Measurements from ENCODE around the gene UNCX. TPM values are rescaled to one million over a fixed set of nuclear protein-coding genes. Genes with fewer than 3 reads are reported as not detected.
"Not testable (repeated sequence)": the region's sequence is repeated elsewhere in the genome, so short reads cannot be mapped to it uniquely, and the experiment has no call there.

UNCX gene
- total and polyA plus RNA-seq, 2 experiments from 2014 or later, result not detected

DNA sequence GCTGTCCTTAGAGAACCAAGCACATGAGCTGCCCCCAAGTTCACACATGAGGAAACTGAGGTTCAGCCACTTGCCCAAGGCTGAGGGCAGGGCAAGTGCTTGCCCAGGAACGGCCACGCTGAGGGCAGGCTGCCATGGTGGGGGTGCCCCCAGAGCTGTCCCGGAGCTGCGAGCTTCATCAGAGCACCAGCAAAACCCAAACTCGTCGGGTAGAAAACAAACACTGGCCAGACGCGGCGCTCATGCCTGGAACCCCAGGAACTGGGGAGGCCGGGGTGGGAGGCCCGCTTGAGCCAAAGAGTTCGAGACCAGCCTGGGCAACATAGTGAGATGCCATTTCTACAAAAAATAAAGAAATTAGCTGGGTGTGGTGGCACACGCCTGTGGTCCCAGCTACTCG lies 38.4 kb downstream of the UNCX start (continued):
- no peak for TF ChIP-seq EZH2 (IDR thresholded peaks at IDR 0.05; ENCODE audit: low read depth, unreplicated experiment)
- no peak for TF ChIP-seq STAT1 (IDR thresholded peaks at IDR 0.05; ENCODE audit: unreplicated experiment)
- TF ChIP-seq, protein P1, sequence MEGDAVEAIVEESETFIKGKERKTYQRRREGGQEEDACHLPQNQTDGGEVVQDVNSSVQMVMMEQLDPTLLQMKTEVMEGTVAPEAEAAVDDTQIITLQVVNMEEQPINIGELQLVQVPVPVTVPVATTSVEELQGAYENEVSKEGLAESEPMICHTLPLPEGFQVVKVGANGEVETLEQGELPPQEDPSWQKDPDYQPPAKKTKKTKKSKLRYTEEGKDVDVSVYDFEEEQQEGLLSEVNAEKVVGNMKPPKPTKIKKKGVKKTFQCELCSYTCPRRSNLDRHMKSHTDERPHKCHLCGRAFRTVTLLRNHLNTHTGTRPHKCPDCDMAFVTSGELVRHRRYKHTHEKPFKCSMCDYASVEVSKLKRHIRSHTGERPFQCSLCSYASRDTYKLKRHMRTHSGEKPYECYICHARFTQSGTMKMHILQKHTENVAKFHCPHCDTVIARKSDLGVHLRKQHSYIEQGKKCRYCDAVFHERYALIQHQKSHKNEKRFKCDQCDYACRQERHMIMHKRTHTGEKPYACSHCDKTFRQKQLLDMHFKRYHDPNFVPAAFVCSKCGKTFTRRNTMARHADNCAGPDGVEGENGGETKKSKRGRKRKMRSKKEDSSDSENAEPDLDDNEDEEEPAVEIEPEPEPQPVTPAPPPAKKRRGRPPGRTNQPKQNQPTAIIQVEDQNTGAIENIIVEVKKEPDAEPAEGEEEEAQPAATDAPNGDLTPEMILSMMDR (conservative IDR thresholded peaks at IDR 0.05; ENCODE audit: low read depth in 2 of 2), result no peak
- no peak for TF ChIP-seq EZH2phosphoT487 (IDR thresholded peaks at IDR 0.05; ENCODE audit: unreplicated experiment)
- no peak for TF ChIP-seq CREB1 (CRISPR knock-in tag; IDR thresholded peaks at IDR 0.05; ENCODE audit: low read depth)
- no peak for TF ChIP-seq NANOG (IDR thresholded peaks at IDR 0.05; ENCODE audit: borderline replicate concordance)
- no peak for TF ChIP-seq ZNF331 (CRISPR knock-in tag; IDR thresholded peaks at IDR 0.05; ENCODE audit: low read depth)
- TF ChIP-seq ZNF114 (CRISPR knock-in tag; IDR thresholded peaks at IDR 0.05), result no peak

DNA sequence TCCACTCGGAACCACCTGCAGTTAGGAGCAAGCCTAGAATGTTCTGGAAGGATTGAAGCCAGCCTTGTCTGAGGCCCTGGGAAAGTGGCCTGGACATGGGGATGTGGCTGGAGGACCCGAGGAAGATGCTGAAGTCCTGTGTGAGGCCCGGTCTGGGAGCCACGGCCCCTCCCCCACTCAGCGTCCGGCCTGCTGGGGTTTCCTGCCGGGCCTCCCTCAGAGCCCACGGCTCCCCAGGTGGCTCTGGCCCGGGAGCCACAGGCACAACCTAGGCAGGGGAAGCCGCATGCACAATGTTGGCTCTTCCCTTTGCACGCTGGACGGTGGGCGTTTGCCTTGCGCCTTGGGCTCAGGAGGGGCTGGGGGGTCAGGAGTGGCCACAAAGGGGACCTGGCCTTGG lies 39.0 kb downstream of the UNCX start:
- H3K79me2 ChIP-seq (replicated peaks; ENCODE audit: insufficient read depth), result no peaks in the 10 kb centered on the region
- H3K27me3 ChIP-seq (ENCODE audit: insufficient read depth), result no peaks in the 10 kb centered on the region
- no peaks in the 10 kb centered on the region for H3F3A ChIP-seq (replicated peaks; ENCODE audit: low read depth)
- no peak overlapping the region for H3K4me2 ChIP-seq
- H3K27ac ChIP-seq (ENCODE audit: low read depth), result no peak overlapping the region
- H3K9me3 Mint-ChIP-seq, result peaks cover 12% of the 10 kb centered on the region
- no peak overlapping the region for H3K4me3 Mint-ChIP-seq
- H3K4me3 ChIP-seq, result no peak overlapping the region
- TF ChIP-seq, protein P2, sequence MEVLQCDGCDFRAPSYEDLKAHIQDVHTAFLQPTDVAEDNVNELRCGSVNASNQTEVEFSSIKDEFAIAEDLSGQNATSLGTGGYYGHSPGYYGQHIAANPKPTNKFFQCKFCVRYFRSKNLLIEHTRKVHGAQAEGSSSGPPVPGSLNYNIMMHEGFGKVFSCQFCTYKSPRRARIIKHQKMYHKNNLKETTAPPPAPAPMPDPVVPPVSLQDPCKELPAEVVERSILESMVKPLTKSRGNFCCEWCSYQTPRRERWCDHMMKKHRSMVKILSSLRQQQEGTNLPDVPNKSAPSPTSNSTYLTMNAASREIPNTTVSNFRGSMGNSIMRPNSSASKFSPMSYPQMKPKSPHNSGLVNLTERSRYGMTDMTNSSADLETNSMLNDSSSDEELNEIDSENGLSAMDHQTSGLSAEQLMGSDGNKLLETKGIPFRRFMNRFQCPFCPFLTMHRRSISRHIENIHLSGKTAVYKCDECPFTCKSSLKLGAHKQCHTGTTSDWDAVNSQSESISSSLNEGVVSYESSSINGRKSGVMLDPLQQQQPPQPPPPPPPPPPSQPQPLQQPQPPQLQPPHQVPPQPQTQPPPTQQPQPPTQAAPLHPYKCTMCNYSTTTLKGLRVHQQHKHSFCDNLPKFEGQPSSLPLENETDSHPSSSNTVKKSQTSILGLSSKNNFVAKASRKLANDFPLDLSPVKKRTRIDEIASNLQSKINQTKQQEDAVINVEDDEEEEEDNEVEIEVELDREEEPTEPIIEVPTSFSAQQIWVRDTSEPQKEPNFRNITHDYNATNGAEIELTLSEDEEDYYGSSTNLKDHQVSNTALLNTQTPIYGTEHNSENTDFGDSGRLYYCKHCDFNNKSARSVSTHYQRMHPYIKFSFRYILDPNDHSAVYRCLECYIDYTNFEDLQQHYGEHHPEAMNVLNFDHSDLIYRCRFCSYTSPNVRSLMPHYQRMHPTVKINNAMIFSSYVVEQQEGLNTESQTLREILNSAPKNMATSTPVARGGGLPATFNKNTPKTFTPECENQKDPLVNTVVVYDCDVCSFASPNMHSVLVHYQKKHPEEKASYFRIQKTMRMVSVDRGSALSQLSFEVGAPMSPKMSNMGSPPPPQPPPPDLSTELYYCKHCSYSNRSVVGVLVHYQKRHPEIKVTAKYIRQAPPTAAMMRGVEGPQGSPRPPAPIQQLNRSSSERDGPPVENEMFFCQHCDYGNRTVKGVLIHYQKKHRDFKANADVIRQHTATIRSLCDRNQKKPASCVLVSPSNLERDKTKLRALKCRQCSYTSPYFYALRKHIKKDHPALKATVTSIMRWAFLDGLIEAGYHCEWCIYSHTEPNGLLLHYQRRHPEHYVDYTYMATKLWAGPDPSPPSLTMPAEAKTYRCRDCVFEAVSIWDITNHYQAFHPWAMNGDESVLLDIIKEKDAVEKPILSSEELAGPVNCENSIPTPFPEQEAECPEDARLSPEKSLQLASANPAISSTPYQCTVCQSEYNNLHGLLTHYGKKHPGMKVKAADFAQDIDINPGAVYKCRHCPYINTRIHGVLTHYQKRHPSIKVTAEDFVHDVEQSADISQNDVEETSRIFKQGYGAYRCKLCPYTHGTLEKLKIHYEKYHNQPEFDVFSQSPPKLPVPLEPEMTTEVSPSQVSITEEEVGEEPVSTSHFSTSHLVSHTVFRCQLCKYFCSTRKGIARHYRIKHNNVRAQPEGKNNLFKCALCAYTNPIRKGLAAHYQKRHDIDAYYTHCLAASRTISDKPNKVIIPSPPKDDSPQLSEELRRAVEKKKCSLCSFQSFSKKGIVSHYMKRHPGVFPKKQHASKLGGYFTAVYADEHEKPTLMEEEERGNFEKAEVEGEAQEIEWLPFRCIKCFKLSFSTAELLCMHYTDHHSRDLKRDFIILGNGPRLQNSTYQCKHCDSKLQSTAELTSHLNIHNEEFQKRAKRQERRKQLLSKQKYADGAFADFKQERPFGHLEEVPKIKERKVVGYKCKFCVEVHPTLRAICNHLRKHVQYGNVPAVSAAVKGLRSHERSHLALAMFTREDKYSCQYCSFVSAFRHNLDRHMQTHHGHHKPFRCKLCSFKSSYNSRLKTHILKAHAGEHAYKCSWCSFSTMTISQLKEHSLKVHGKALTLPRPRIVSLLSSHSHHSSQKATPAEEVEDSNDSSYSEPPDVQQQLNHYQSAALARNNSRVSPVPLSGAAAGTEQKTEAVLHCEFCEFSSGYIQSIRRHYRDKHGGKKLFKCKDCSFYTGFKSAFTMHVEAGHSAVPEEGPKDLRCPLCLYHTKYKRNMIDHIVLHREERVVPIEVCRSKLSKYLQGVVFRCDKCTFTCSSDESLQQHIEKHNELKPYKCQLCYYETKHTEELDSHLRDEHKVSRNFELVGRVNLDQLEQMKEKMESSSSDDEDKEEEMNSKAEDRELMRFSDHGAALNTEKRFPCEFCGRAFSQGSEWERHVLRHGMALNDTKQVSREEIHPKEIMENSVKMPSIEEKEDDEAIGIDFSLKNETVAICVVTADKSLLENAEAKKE (CRISPR knock-in tag; IDR thresholded peaks at IDR 0.05), result no peak
- TF ChIP-seq ZNF114 (CRISPR knock-in tag; IDR thresholded peaks at IDR 0.05), result no peak
- no peaks in the 10 kb centered on the region for H3K4me1 ChIP-seq (ENCODE audit: insufficient read depth)
- H3K27me3 Mint-ChIP-seq (ENCODE audit: insufficient read depth, low read depth, poor library complexity), result peaks cover 10% of the 10 kb centered on the region
- DNase-seq (ENCODE audit: low spot score), result no peak
- H4K20me1 ChIP-seq (replicated peaks; ENCODE audit: insufficient read depth), result no peaks in the 10 kb centered on the region
- no peaks in the 10 kb centered on the region; the same call in 2 of the 3 replicates for H3K4me1 Mint-ChIP-seq
- ATAC-seq, result no peak
- no peaks in the 10 kb centered on the region for H3K9me2 ChIP-seq (ENCODE audit: insufficient read depth)
- no peak overlapping the region for H2AFZ ChIP-seq
- no peak overlapping the region for H3K27ac Mint-ChIP-seq
- H3K36me3 Mint-ChIP-seq (ENCODE audit: low read depth), result peaks cover 4% of the 10 kb centered on the region
- no peaks in the 10 kb centered on the region for H3K36me3 ChIP-seq (ENCODE audit: insufficient read depth)

DNA sequence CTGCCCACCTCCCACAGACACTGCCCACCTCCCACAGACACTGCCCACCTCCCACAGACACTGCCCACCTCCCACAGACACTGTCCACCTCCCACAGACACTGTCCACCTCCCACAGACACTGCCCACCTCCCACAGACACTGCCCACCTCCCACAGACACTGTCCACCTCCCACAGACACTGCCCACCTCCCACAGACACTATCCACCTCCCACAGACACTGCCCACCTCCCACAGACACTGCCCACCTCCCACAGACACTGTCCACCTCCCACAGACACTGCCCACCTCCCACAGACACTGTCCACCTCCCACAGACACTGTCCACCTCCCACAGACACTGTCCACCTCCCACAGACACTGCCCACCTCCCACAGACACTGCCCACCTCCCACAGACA lies 39.5 kb downstream of the UNCX start:
- not testable (repeated sequence) for H3K27me3 ChIP-seq (ENCODE audit: insufficient read depth)

More for the DNA sequence above, 39.5 kb downstream of the UNCX start:
- H3F3A ChIP-seq (replicated peaks; ENCODE audit: low read depth); H4K20me1 ChIP-seq (replicated peaks; ENCODE audit: insufficient read depth); H3K4me1 ChIP-seq (ENCODE audit: insufficient read depth); H3K27ac ChIP-seq (ENCODE audit: low read depth); ATAC-seq; H3K4me3 ChIP-seq; H3K4me2 ChIP-seq; DNase-seq (ENCODE audit: low spot score); H3K36me3 ChIP-seq (ENCODE audit: insufficient read depth); H3K9me2 ChIP-seq (ENCODE audit: insufficient read depth); H3K27ac Mint-ChIP-seq; H3K4me1 Mint-ChIP-seq; H3K79me2 ChIP-seq (replicated peaks; ENCODE audit: insufficient read depth); H2AFZ ChIP-seq; H3K4me3 Mint-ChIP-seq; H3K36me3 Mint-ChIP-seq (ENCODE audit: low read depth): not testable (repeated sequence)
- peaks cover 13% of the 10 kb centered on the region for H3K9me3 Mint-ChIP-seq
- H3K27me3 Mint-ChIP-seq (ENCODE audit: insufficient read depth, low read depth, poor library complexity), result peaks cover 10% of the 10 kb centered on the region
